ENCODE data around the gene MAP2. TPM values are rescaled to one million over a fixed set of nuclear protein-coding genes. Genes with fewer than 3 reads are reported as not detected.

The MAP2 gene
- total RNA-seq, 1 experiment from 2014 or later: 7.4 TPM

DNA sequence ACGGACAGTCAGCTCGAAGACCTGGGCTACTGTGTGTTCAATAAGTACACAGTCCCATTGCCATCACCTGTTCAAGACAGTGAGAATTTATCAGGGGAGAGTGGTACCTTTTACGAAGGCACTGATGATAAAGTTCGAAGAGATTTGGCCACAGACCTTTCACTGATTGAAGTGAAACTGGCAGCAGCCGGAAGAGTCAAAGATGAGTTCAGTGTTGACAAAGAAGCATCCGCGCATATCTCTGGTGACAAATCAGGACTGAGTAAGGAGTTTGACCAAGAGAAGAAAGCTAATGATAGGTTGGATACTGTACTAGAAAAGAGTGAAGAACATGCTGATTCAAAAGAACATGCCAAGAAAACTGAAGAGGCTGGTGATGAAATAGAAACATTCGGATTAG, 270.9 kb downstream of the MAP2 start:
- H3K27me3 ChIP-seq (ENCODE audit: insufficient read depth, low read length): 0 out of 2 replicates have a peak, but pooled peaks cover 5% of the 10 kb centered on the region
- no peaks in the 10 kb centered on the region for H3K36me3 ChIP-seq (ENCODE audit: control insufficient read depth in 1 of 2, insufficient read depth in 2 of 2, low read length in 2 of 2)
- H3K4me1 ChIP-seq (ENCODE audit: control insufficient read depth in 1 of 2, insufficient read depth in 2 of 2, low read length in 2 of 2): no peaks in the 10 kb centered on the region
- no peaks in the 10 kb centered on the region for H3K9me2 ChIP-seq (ENCODE audit: insufficient read depth)
- H3K4me2 ChIP-seq (ENCODE audit: low read length): no peak overlapping the region
- no peaks in the 10 kb centered on the region for H3K9me3 ChIP-seq (ENCODE audit: control insufficient read depth in 1 of 2, insufficient read depth in 1 of 2, low read depth in 1 of 2, low read length in 2 of 2)
- H3K4me3 ChIP-seq (replicated peaks in 1 of 2; ENCODE audit: low read depth in 1 of 2, low read length in 2 of 2): no peak overlapping the region
- ChIA-PET CTCF (no interaction called here), POLR2A (no interaction called here), RAD21 (ENCODE audit: low non-redundant PET in 1 of 2, low total read pairs in 2 of 2, uncharacterized antibody in 2 of 2, unreplicated experiment in 2 of 2) (no interaction called here)
- DNase-seq (ENCODE audit: low read depth, low spot score) (no peak), ATAC-seq (no peak)
- no peak overlapping the region for H3K27ac ChIP-seq (ENCODE audit: low read depth, low read length)
- intact Hi-C loops (cut with micrococcal nuclease): no loop called here
- no peak overlapping the region for H3K9ac ChIP-seq (ENCODE audit: low read length)
- H2AFZ ChIP-seq (ENCODE audit: low read depth, low read length, poor library complexity, severe bottlenecking): no peak overlapping the region
- no peaks in the 10 kb centered on the region for H4K20me1 ChIP-seq (ENCODE audit: insufficient read depth)
- no peaks in the 10 kb centered on the region for H3K79me2 ChIP-seq (ENCODE audit: insufficient read depth, low read length)
- TF ChIP-seq, protein P1, sequence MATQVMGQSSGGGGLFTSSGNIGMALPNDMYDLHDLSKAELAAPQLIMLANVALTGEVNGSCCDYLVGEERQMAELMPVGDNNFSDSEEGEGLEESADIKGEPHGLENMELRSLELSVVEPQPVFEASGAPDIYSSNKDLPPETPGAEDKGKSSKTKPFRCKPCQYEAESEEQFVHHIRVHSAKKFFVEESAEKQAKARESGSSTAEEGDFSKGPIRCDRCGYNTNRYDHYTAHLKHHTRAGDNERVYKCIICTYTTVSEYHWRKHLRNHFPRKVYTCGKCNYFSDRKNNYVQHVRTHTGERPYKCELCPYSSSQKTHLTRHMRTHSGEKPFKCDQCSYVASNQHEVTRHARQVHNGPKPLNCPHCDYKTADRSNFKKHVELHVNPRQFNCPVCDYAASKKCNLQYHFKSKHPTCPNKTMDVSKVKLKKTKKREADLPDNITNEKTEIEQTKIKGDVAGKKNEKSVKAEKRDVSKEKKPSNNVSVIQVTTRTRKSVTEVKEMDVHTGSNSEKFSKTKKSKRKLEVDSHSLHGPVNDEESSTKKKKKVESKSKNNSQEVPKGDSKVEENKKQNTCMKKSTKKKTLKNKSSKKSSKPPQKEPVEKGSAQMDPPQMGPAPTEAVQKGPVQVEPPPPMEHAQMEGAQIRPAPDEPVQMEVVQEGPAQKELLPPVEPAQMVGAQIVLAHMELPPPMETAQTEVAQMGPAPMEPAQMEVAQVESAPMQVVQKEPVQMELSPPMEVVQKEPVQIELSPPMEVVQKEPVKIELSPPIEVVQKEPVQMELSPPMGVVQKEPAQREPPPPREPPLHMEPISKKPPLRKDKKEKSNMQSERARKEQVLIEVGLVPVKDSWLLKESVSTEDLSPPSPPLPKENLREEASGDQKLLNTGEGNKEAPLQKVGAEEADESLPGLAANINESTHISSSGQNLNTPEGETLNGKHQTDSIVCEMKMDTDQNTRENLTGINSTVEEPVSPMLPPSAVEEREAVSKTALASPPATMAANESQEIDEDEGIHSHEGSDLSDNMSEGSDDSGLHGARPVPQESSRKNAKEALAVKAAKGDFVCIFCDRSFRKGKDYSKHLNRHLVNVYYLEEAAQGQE (IDR thresholded peaks at IDR 0.05; ENCODE audit: low read depth): no peak
- TF ChIP-seq SRF (IDR thresholded peaks at IDR 0.05; ENCODE audit: low read depth): no peak
- no peak for TF ChIP-seq RAD21 (IDR thresholded peaks at IDR 0.05; ENCODE audit: low read depth)
- TF ChIP-seq MAX (IDR thresholded peaks at IDR 0.05): no peak
- no peak for TF ChIP-seq POLR2A (IDR thresholded peaks at IDR 0.05; ENCODE audit: borderline replicate concordance, extremely low read depth, insufficient read depth, insufficient read length)
- TF ChIP-seq TCF7L2 (IDR thresholded peaks at IDR 0.05; ENCODE audit: borderline replicate concordance, extremely low read depth, insufficient read depth, insufficient read length): no peak
- TF ChIP-seq FOSL1 (IDR thresholded peaks at IDR 0.05; ENCODE audit: low read depth): no peak
- TF ChIP-seq ZFX (IDR thresholded peaks at IDR 0.05): no peak
- BruUV-seq (replicated peaks): no TSS peak
